Loucy (cell line): ENCODE measurements around the gene HES5.

ENCODE experiments used
- H2AFZ ChIP-seq: fragments of 200-600 bp; sonication (generic); 2 replicates; pipeline ENCODE4 v1.6.0; 2016; ENCODE audit warnings: antibody characterized with exemption, mild to moderate bottlenecking, low read length, moderate library complexity
- H3F3A ChIP-seq: fragments of 200-600 bp; 2 replicates; pipeline ENCODE4 v1.6.0; 2016; ENCODE audit warnings: antibody characterized with exemption, low read depth, mild to moderate bottlenecking
- H3K27me3 ChIP-seq: fragments of 200-600 bp; sonication (generic); 2 replicates; pipeline ENCODE4 v1.6.1; 2014; ENCODE audit warnings: low read length, mild to moderate bottlenecking; ENCODE audit not compliant: insufficient read depth, poor library complexity, severe bottlenecking
- H3K36me3 ChIP-seq: fragments of 200-600 bp; sonication (generic); 2 replicates; pipeline ENCODE4 v1.6.1; 2016; ENCODE audit warnings: low read length; ENCODE audit not compliant: insufficient read depth
- H3K4me1 ChIP-seq: fragments of 200-600 bp; sonication (generic); 2 replicates; pipeline ENCODE4 v1.5.1; 2014; ENCODE audit warnings: low read length, mild to moderate bottlenecking; ENCODE audit not compliant: insufficient read depth, poor library complexity, severe bottlenecking
- H3K4me2 ChIP-seq: fragments of 200-600 bp; sonication (generic); 2 replicates; pipeline ENCODE4 v1.6.0; 2014; ENCODE audit warnings: antibody characterized with exemption, low read length, low read depth, mild to moderate bottlenecking; ENCODE audit not compliant: poor library complexity, severe bottlenecking
- H3K4me3 ChIP-seq: fragments of 200-600 bp; sonication (generic); 2 replicates; pipeline ENCODE4 v1.5.1; 2014; ENCODE audit warnings: low read length, mild to moderate bottlenecking, mixed read lengths; ENCODE audit not compliant: poor library complexity, severe bottlenecking
- H3K79me2 ChIP-seq: fragments of 200-600 bp; sonication (generic); 2 replicates; pipeline ENCODE4 v1.6.1; 2014; ENCODE audit warnings: low read length; ENCODE audit not compliant: insufficient read depth
- H3K9ac ChIP-seq: fragments of 200-600 bp; sonication (generic); 2 replicates; pipeline ENCODE4 v1.6.0; 2014; ENCODE audit warnings: mild to moderate bottlenecking, low read depth, low read length, moderate library complexity; ENCODE audit not compliant: poor library complexity, severe bottlenecking
- H3K9me2 ChIP-seq: fragments of 200-600 bp; sonication (generic); replicated peaks from 2 replicates; pipeline ENCODE4 v1.6.1; 2016; ENCODE audit warnings: low read depth, low read length, mixed read lengths
- H3K9me3 ChIP-seq: fragments of 200-600 bp; sonication (generic); 2 replicates; pipeline ENCODE4 v1.6.1; 2014; ENCODE audit warnings: mild to moderate bottlenecking, antibody characterized with exemption, low read length, low read depth; ENCODE audit not compliant: insufficient read depth
- H4K20me1 ChIP-seq: fragments of 200-600 bp; sonication (generic); 2 replicates; pipeline ENCODE4 v1.6.0; 2014; ENCODE audit warnings: antibody characterized with exemption, low read length, mild to moderate bottlenecking; ENCODE audit not compliant: insufficient read depth, poor library complexity, severe bottlenecking
- EZH2phosphoT487 ChIP-seq: fragments of 200-600 bp; IDR thresholded peaks from 2 replicates; pipeline ENCODE4 v1.6.1; 2018; ENCODE audit warnings: antibody characterized with exemption, mild to moderate bottlenecking, moderate library complexity, borderline replicate concordance
- TF ChIP-seq, protein P1 (sequence below): fragments of 200-600 bp; sonication (generic); conservative IDR thresholded peaks from 2 replicates; pipeline ENCODE4 v1.5.1; 2014; ENCODE audit warnings: mild to moderate bottlenecking, antibody characterized with exemption, low read length

Gene HES5

DNA sequence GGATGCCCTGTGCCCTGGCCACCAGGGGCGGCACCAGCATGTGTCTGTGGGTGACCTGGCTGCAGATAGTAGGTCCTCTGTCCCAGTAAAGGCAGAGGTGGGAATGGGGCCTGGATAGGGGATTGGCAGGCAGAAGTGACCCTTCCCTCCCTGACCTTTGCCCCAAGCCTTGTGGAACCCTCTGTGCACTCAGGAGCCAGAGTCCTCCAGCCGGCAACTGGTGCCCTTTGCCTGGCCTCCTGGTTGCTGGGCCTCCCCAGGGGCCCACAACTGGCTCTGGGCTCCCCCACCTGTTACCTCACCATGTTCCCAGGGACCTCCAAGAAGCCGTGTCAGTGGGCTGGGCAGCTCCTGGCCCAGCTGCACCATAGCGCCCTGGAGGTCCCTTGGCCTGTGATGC, 44.0 kb downstream of the HES5 start:
- Histone ChIP-seq H3F3A (no peaks in the 10 kb centered on the region), H3K9me3 (peaks cover 8% of the 10 kb centered on the region; the same call in 1 of the 2 replicates), H4K20me1 (no peaks in the 10 kb centered on the region), H3K4me1 (no peaks in the 10 kb centered on the region), H3K4me2 (no peak overlapping the region), H3K9me2 (no peaks in the 10 kb centered on the region), H3K79me2 (no peaks in the 10 kb centered on the region), H2AFZ (no peak overlapping the region), H3K27me3 (no peaks in the 10 kb centered on the region), H3K36me3 (no peaks in the 10 kb centered on the region), H3K9ac (no peak overlapping the region), H3K4me3 (no peak overlapping the region)
- no peak for TF ChIP-seq EZH2phosphoT487
- TF ChIP-seq, protein P1, sequence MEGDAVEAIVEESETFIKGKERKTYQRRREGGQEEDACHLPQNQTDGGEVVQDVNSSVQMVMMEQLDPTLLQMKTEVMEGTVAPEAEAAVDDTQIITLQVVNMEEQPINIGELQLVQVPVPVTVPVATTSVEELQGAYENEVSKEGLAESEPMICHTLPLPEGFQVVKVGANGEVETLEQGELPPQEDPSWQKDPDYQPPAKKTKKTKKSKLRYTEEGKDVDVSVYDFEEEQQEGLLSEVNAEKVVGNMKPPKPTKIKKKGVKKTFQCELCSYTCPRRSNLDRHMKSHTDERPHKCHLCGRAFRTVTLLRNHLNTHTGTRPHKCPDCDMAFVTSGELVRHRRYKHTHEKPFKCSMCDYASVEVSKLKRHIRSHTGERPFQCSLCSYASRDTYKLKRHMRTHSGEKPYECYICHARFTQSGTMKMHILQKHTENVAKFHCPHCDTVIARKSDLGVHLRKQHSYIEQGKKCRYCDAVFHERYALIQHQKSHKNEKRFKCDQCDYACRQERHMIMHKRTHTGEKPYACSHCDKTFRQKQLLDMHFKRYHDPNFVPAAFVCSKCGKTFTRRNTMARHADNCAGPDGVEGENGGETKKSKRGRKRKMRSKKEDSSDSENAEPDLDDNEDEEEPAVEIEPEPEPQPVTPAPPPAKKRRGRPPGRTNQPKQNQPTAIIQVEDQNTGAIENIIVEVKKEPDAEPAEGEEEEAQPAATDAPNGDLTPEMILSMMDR = no peak

DNA sequence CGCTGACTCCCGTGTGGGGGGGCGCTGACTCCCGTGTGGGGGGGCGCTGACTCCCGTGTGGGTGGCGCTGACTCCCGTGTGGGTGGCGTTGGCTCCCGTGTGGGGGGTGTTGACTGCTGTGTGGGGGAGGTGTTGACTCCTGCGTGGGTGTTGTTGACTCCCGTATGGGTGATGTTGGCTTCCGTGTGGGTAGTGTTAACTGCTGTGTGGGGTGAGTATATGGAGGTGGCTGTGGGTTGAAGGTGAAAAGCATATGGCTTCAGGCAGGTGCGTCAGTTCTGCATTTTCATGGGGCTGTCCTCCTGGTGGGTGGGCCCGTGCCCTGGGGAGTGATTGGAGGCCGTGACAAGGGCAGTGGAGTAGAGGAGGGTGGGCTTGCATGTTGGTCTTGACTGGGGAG, 46.1 kb downstream of the HES5 start:
- no peak overlapping the region for H3K9ac ChIP-seq
- H3K27me3 ChIP-seq = no peaks in the 10 kb centered on the region
- no peak overlapping the region for H3K4me2 ChIP-seq
- no peaks in the 10 kb centered on the region for H3K4me1 ChIP-seq
- H3K4me3 ChIP-seq = no peak overlapping the region
- no peak overlapping the region for H2AFZ ChIP-seq
- H3K79me2 ChIP-seq = no peaks in the 10 kb centered on the region
- no peak for TF ChIP-seq EZH2phosphoT487
- TF ChIP-seq, protein P1 = no peak
- no peaks in the 10 kb centered on the region for H4K20me1 ChIP-seq
- H3K9me3 ChIP-seq = peaks cover 5% of the 10 kb centered on the region; the same call in 1 of the 2 replicates
- H3F3A ChIP-seq = no peaks in the 10 kb centered on the region
- no peaks in the 10 kb centered on the region for H3K36me3 ChIP-seq
- H3K9me2 ChIP-seq = no peaks in the 10 kb centered on the region

DNA sequence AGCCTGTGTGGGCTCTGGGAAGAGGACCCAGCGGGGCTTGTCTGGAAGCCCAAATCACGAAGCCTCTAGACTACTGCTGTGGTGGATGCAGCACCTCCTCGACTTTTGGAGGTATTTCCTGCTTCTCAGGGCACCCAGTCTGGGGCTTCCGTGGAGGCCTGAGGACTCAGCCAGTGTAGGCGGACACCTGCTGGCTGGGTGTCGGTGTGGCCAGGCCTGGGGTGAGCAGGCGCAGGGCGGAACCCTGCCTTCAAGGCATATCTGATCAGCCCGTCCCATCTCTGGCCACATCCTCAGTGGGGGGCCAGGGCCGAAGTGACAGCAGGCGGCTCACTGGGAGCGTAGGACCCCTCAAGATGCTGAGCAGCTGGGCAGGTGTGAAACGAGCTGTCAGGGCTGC, 47.0 kb downstream of the HES5 start:
- Histone ChIP-seq H4K20me1 (no peaks in the 10 kb centered on the region), H3K9me2 (no peaks in the 10 kb centered on the region), H3K9ac (no peak overlapping the region), H3K4me2 (no peak overlapping the region), H3K27me3 (no peaks in the 10 kb centered on the region), H3K4me3 (no peak overlapping the region), H3K4me1 (no peaks in the 10 kb centered on the region), H3F3A (no peaks in the 10 kb centered on the region), H3K9me3 (no peaks in the 10 kb centered on the region), H3K79me2 (no peaks in the 10 kb centered on the region), H3K36me3 (no peaks in the 10 kb centered on the region), H2AFZ (no peak overlapping the region)
- no peak for TF ChIP-seq EZH2phosphoT487
- TF ChIP-seq, protein P1 = no peak
